ENCODE results near the gene LSM4. TPM values are rescaled to one million over a fixed set of nuclear protein-coding genes. Genes with fewer than 3 reads are reported as not detected.
"Not testable (repeated sequence)": the region's sequence is repeated elsewhere in the genome, so short reads cannot be mapped to it uniquely, and the experiment has no call there.

LSM4 gene
- total RNA-seq: 100 to 1,000 TPM in 2 of 3 donors, 10 to 100 TPM in 1; 83.0 to 122 (median 120) TPM

DNA sequence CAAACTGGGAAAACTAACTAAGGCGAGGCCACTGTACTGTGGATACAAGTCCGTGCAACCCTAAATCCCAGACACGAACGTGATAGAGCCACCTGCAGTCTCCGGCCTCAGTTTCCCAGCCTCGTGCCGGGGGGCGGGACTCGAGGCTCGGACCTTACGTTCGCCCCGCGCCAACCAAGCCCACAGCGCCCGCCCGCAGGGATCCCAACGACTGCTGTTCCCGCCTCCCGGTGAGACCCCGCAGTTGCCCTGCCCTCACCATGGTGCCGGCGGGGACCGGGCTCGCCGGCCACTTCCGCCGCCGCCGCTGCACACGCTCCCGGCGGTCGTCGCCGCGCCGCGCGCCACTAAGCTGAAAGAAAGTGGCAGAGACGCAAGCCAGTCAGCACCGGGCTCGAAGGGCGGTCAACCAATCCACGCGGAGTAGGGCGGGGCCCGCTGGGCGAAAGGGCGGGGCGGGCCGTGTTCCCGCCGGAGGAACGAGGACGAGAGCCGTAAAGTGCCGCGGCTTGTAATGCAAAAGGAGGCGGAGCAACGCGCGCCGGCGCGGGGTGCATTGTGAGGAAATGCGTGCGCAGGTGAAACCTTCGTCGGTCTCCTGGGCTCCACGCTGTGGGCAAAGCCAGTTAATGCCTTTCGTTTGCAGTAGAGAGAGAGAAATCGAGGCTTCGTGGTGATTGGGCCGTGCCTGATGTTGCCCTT lies at the start of gene LSM4:
TSS of gene LSM4 (minus strand) at position 318 of the 702 bp plus-strand sequence. CDS start at position 262, 56 bp downstream.
- TF ChIP-seq POLR2AphosphoS5 (IDR thresholded peaks at IDR 0.05) (peak in 2 of 3 donors; percentile 84 to 91), POLR2A (IDR thresholded peaks at IDR 0.05) (peak; percentile 53)
- TF ChIP-seq, protein P1, sequence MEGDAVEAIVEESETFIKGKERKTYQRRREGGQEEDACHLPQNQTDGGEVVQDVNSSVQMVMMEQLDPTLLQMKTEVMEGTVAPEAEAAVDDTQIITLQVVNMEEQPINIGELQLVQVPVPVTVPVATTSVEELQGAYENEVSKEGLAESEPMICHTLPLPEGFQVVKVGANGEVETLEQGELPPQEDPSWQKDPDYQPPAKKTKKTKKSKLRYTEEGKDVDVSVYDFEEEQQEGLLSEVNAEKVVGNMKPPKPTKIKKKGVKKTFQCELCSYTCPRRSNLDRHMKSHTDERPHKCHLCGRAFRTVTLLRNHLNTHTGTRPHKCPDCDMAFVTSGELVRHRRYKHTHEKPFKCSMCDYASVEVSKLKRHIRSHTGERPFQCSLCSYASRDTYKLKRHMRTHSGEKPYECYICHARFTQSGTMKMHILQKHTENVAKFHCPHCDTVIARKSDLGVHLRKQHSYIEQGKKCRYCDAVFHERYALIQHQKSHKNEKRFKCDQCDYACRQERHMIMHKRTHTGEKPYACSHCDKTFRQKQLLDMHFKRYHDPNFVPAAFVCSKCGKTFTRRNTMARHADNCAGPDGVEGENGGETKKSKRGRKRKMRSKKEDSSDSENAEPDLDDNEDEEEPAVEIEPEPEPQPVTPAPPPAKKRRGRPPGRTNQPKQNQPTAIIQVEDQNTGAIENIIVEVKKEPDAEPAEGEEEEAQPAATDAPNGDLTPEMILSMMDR (IDR thresholded peaks at IDR 0.05): peak in 1 of 3 donors; percentile 42
- no peaks in the 10 kb centered on the region for H3K27me3 ChIP-seq
- intact Hi-C loops (cut with DNase I; ENCODE audit: low total_unique reads): loop anchor here (5.0 kb wide), 1 partner anchor 41 kb away; the partner anchor contains the start of gene JUND
- H3K9me3 ChIP-seq: no peaks in the 10 kb centered on the region
- H3K4me1 ChIP-seq: no peaks in the 10 kb centered on the region
- peak; percentile 98 to 99 for DNase-seq (ENCODE audit: low spot score in 2 of 2)
- H3K36me3 ChIP-seq: no peaks in the 10 kb centered on the region
- peak within 1 kb of the TSS; percentile 87 to 96 for H3K27ac ChIP-seq
- peak within 1 kb of the TSS; percentile 71 to 90 (median 86) for H3K4me3 ChIP-seq

DNA sequence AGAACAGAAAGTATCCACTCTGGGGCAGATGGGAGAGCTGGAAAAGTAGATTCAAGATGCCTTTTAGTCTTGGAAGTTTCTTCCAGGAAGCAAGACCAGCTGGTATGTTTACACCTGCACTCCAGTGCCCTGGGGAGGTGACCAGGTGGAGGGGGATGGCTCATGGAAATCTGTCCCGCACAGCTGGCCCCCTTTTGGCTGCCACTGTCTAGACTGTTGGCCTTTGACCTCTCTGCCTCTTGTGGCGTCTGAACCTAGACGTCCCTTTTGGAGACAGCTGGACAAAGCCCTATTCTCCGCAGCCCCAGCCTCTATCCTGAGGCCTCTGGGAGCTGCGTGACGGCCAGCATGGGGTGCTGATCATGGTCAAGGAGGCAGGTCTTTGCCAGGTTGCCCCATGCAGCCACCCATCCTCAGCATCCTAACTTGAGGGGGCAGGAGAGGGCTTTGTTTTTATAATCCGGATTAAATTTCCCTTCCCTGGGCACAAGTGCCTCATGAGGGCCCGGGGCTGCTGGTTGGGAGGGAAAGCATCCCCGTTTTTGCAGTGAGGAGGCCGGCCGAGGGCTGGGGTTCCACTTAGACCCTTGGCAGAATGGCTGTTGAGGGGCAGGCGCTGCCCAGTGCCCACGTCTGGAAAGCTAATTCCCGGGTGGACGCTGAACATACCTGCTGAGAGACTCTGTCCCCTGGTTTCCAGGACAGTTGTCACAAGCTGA lies 45.8 kb upstream of the LSM4 start:
- intact Hi-C loops (cut with DNase I; ENCODE audit: low total_unique reads): no loop called here
- H3K27me3 ChIP-seq: no peaks in the 10 kb centered on the region
- no peak for DNase-seq (ENCODE audit: low spot score in 2 of 2)
- H3K9me3 ChIP-seq: no peaks in the 10 kb centered on the region
- peak overlapping the region; percentile 6 to 46 for H3K27ac ChIP-seq
- TF ChIP-seq POLR2AphosphoS5 (IDR thresholded peaks at IDR 0.05): no peak
- TF ChIP-seq, protein P1 (IDR thresholded peaks at IDR 0.05): no peak
- no peak for TF ChIP-seq POLR2A (IDR thresholded peaks at IDR 0.05)
- H3K4me1 ChIP-seq: peaks cover 0 to 2% of the 10 kb centered on the region in 2 donors
- no peaks in the 10 kb centered on the region for H3K36me3 ChIP-seq
- no peak overlapping the region for H3K4me3 ChIP-seq

- DNase-seq (ENCODE audit: low spot score in 2 of 2): no peak
- Histone ChIP-seq H3K27ac (peak overlapping the region; percentile 90), H3K4me1 (no peaks in the 10 kb centered on the region), H3K9me3 (no peaks in the 10 kb centered on the region), H3K36me3 (no peaks in the 10 kb centered on the region), H3K27me3 (no peaks in the 10 kb centered on the region), H3K4me3 (no peak overlapping the region)
- TF ChIP-seq, protein P1 (IDR thresholded peaks at IDR 0.05): no peak
- no peak for TF ChIP-seq POLR2A (IDR thresholded peaks at IDR 0.05)
- TF ChIP-seq POLR2AphosphoS5 (IDR thresholded peaks at IDR 0.05): no peak
- intact Hi-C loops (cut with DNase I; ENCODE audit: low total_unique reads): no loop called here
These were observed 43.2 kb upstream of the LSM4 start for GRCh38 chr19:18366021-18366435.

- intact Hi-C loops (cut with DNase I; ENCODE audit: low total_unique reads): no loop called here
- Histone ChIP-seq H3K4me3 (peak overlapping the region in 2 of 3 donors; percentile 11 to 24), H3K27me3 (no peaks in the 10 kb centered on the region), H3K27ac (peak overlapping the region; percentile 90), H3K9me3 (no peaks in the 10 kb centered on the region), H3K36me3 (no peaks in the 10 kb centered on the region), H3K4me1 (no peaks in the 10 kb centered on the region)
- peak; percentile 81 to 90 for DNase-seq (ENCODE audit: low spot score in 2 of 2)
- TF ChIP-seq POLR2A (IDR thresholded peaks at IDR 0.05): no peak
- peak in 2 of 3 donors; percentile 41 to 61 for TF ChIP-seq POLR2AphosphoS5 (IDR thresholded peaks at IDR 0.05)
These were observed 42.1 kb upstream of the LSM4 start for GRCh38 chr19:18364826-18365528.

GRCh38 chr19:18364277-18364825 lies 41.5 kb upstream of the LSM4 start:
- H3K4me3 ChIP-seq: peak overlapping the region in 2 of 3 donors; percentile 11 to 24
- H3K27ac ChIP-seq: peak overlapping the region; percentile 90
- H3K27me3 ChIP-seq; DNase-seq (ENCODE audit: low spot score in 2 of 2); H3K9me3 ChIP-seq; H3K4me1 ChIP-seq; H3K36me3 ChIP-seq; intact Hi-C loops (cut with DNase I; ENCODE audit: low total_unique reads): not testable (repeated sequence)
